Cardiac septum (tissue), 1 donor: Measurements from ENCODE around the gene SCN1B. TPM values are rescaled to one million over a fixed set of nuclear protein-coding genes. Genes with fewer than 3 reads are reported as not detected.
"Not testable (repeated sequence)": the region's sequence is repeated elsewhere in the genome, so short reads cannot be mapped to it uniquely, and the experiment has no call there.

Experiments used
- DNase-seq: peaks from one replicate; pipeline ENCODE4 v3.0.0-alpha.2; 2020; ENCODE audit warnings: low spot score
- intact Hi-C: fragments of 100-400 bp; cut with DNase I; formaldehyde crosslinking; loops from one replicate; pipeline ENCODE4 v1.14.0; 2022
- total RNA-seq: library from RNA; stranded (reverse); fragmentation: NEBNext Ultra II Directional; extraction: Animal tissue kit (Norgen Biotek cat#: 25700); gene quantifications from one replicate; pipeline ENCODE4 v1.2.1, GENCODE V29; 2021
- donor health status: DM: no; HTN: no; CAD: no.

The SCN1B gene
- total RNA-seq, 1 donor from 2014 or later = 58.7 TPM

- intact Hi-C loops = no loop called here
- DNase-seq = no peak
Measured at GRCh38 chr19:35000338-35000646, 30.0 kb upstream of the SCN1B start.

- no peak for DNase-seq
- intact Hi-C loops = no loop called here
Measured at GRCh38 chr19:35000647-35001501, 29.4 kb upstream of the SCN1B start.

GRCh38 chr19:35002037-35002535 is 28.2 kb upstream of the SCN1B start:
- no peak for DNase-seq

GRCh38 chr19:35004517-35005255 is 25.6 kb upstream of the SCN1B start:
- intact Hi-C loops = no loop called here
- no peak for DNase-seq

More at GRCh38 chr19:35002037-35002535, 28.2 kb upstream of the SCN1B start:
- intact Hi-C loops = no loop called here

GRCh38 chr19:35005256-35005977 is 24.9 kb upstream of the SCN1B start:
- intact Hi-C loops = no loop called here
- no peak for DNase-seq

- DNase-seq, intact Hi-C loops: not testable (repeated sequence)
Measured at GRCh38 chr19:35006007-35006341, 24.3 kb upstream of the SCN1B start.

- intact Hi-C loops = no loop called here
- no peak for DNase-seq
Measured at GRCh38 chr19:35006342-35006998, 23.8 kb upstream of the SCN1B start.

GRCh38 chr19:35006999-35007365 is 23.3 kb upstream of the SCN1B start:
- DNase-seq = no peak
- intact Hi-C loops = no loop called here

GRCh38 chr19:35007427-35007826 is 22.8 kb upstream of the SCN1B start:
- intact Hi-C loops, DNase-seq: not testable (repeated sequence)

- intact Hi-C loops = no loop called here
- DNase-seq = no peak
Measured at GRCh38 chr19:35008891-35009341, 21.4 kb upstream of the SCN1B start.

- intact Hi-C loops = no loop called here
- DNase-seq = no peak
Measured at GRCh38 chr19:35009424-35010415, 20.6 kb upstream of the SCN1B start.

- intact Hi-C loops = no loop called here
- DNase-seq = peak; percentile 88
Measured at GRCh38 chr19:35011091-35011689, 19.1 kb upstream of the SCN1B start.

- intact Hi-C loops = no loop called here
- no peak for DNase-seq
Measured at GRCh38 chr19:35011737-35012682, 18.3 kb upstream of the SCN1B start.

- intact Hi-C loops = loop anchor here (1.0 kb wide), 1 partner anchor 40 kb away; no protein-coding TSS in a partner anchor
- peak; percentile 90 for DNase-seq
Measured at GRCh38 chr19:35013041-35013819, 17.0 kb upstream of the SCN1B start.

- intact Hi-C loops = loop anchor here (1.0 kb wide), 1 partner anchor 41 kb away; no protein-coding TSS in a partner anchor
- DNase-seq = no peak
Measured at GRCh38 chr19:35013820-35014754, 16.2 kb upstream of the SCN1B start.
